GM19351 (cell line): ENCODE measurements around the gene ASGR1.

Source experiments
- ATAC-seq: cut with Tn5 transposase; IDR thresholded peaks from one replicate; pipeline ENCODE4 v1.9.1; 2021; ENCODE audit warnings: mild to moderate bottlenecking, moderate library complexity; ENCODE audit not compliant: unreplicated experiment

The ASGR1 gene

GRCh38 chr17:7124923-7125322 is 54.2 kb downstream of the ASGR1 start:
- ATAC-seq = no peak

GRCh38 chr17:7123844-7124243 is 55.3 kb downstream of the ASGR1 start:
- no peak for ATAC-seq
